Hypothalamus (tissue), 51 donors: ENCODE measurements around the gene ANKRD12.
A peak's percentile ranks its signal among the peaks of the same experiment; 100 is the strongest.
"Not testable (repeated sequence)": the region's sequence is repeated elsewhere in the genome, so short reads cannot be mapped to it uniquely, and the experiment has no call there.

Experiments
- DNase-seq, 51 donors: peaks; one replicate each; lab custom pipeline; 2025; lab: John Stamatoyannopoulos, UW

Gene ANKRD12

GRCh38 chr18:9136315-9137155 lies at the start of gene ANKRD12:
Gene ANKRD12, plus strand, starts transcription at chr18:9136781. Its CDS starts 45,652 bp downstream, at chr18:9182433.
- DNase-seq, result peak; percentile 76 to 99 (median 95)

- no peak for DNase-seq
Measured at GRCh38 chr18:9087144-9087543, 49.4 kb upstream of the ANKRD12 start.

GRCh38 chr18:9088252-9088651 lies 48.3 kb upstream of the ANKRD12 start:
- no peak for DNase-seq

- DNase-seq, result not testable (repeated sequence)
Measured at GRCh38 chr18:9088727-9089126, 47.9 kb upstream of the ANKRD12 start.

GRCh38 chr18:9090578-9090977 lies 46.0 kb upstream of the ANKRD12 start:
- no peak for DNase-seq

- no peak for DNase-seq
Measured at GRCh38 chr18:9091066-9091476, 45.5 kb upstream of the ANKRD12 start.

- DNase-seq, result no peak
Measured at GRCh38 chr18:9092665-9093064, 43.9 kb upstream of the ANKRD12 start.

GRCh38 chr18:9093109-9093508 lies 43.5 kb upstream of the ANKRD12 start:
- not testable (repeated sequence) for DNase-seq

GRCh38 chr18:9094307-9095226 lies 42.0 kb upstream of the ANKRD12 start:
- DNase-seq, result no peak

GRCh38 chr18:9095297-9096006 lies 41.1 kb upstream of the ANKRD12 start:
- DNase-seq, result no peak

- no peak for DNase-seq
Measured at GRCh38 chr18:9096007-9096371, 40.6 kb upstream of the ANKRD12 start.

GRCh38 chr18:9096685-9097084 lies 39.9 kb upstream of the ANKRD12 start:
- DNase-seq, result no peak

GRCh38 chr18:9097349-9097748 lies 39.2 kb upstream of the ANKRD12 start:
- DNase-seq, result no peak

- no peak for DNase-seq
Measured at GRCh38 chr18:9100796-9101195, 35.8 kb upstream of the ANKRD12 start.

GRCh38 chr18:9101730-9102507 lies 34.7 kb upstream of the ANKRD12 start:
- peak in 1 of 51 donors; percentile 47 for DNase-seq

- peak; percentile 53 to 98 (median 94) for DNase-seq
Measured at GRCh38 chr18:9102508-9103375, 33.8 kb upstream of the ANKRD12 start, which contains the start of gene NDUFV2. Gene NDUFV2, plus strand, starts transcription at chr18:9102699. Its CDS starts 45 bp downstream, at chr18:9102744.

- DNase-seq, result peak in 1 of 51 donors; percentile 45
Measured at GRCh38 chr18:9103376-9103873, 33.2 kb upstream of the ANKRD12 start.

GRCh38 chr18:9104244-9104901 lies 32.2 kb upstream of the ANKRD12 start:
- DNase-seq, result no peak
